Activated naive CD8-positive, alpha-beta T cell treated with anti-CD3 and anti-CD28 coated beads, Interleukin-2, amount 50 U/mL, for 24 hours (primary cell): ENCODE data around the gene ABL2.
"Not testable (repeated sequence)": the region's sequence is repeated elsewhere in the genome, so short reads cannot be mapped to it uniquely, and the experiment has no call there.

ENCODE experiments used
- ATAC-seq: fragments of 150-1000 bp; cut with Tn5 transposase; one replicate; pipeline ENCODE4 v1.10.0; 2021
- DNase-seq: peaks from one replicate; pipeline ENCODE4 v3.0.0; 2021
- H3K27ac Mint-ChIP-seq: one replicate; pipeline ENCODE4 v1.8.0; 2021; ENCODE audit warnings: mild to moderate bottlenecking, mixed read lengths
- H3K27me3 Mint-ChIP-seq: one replicate; pipeline ENCODE4 v1.8.0; 2021; ENCODE audit warnings: mixed read lengths
- H3K36me3 Mint-ChIP-seq: one replicate; pipeline ENCODE4 v1.8.0; 2021; ENCODE audit warnings: low read depth, mixed read lengths
- H3K4me1 Mint-ChIP-seq: one replicate; pipeline ENCODE4 v1.8.0; 2021; ENCODE audit warnings: mixed read lengths
- H3K4me3 Mint-ChIP-seq: one replicate; pipeline ENCODE4 v1.8.0; 2021; ENCODE audit warnings: mild to moderate bottlenecking, moderate library complexity, mixed read lengths
- H3K9me3 Mint-ChIP-seq: one replicate; pipeline ENCODE4 v1.8.0; 2021; ENCODE audit warnings: mixed read lengths

ABL2 gene

GRCh38 chr1:179229214-179230140 is at the start of gene ABL2:
Gene ABL2 (minus strand): TSS chr1:179229677. CDS start chr1:179229397, 280 bp downstream.
- peak; percentile 68 for ATAC-seq
- peak within 1 kb of the TSS; percentile 82 for H3K4me3 Mint-ChIP-seq
- DNase-seq: peak; percentile 53
- H3K9me3 Mint-ChIP-seq: no peaks in the 10 kb centered on the region
- peaks cover 7% of the 10 kb centered on the region for H3K36me3 Mint-ChIP-seq
- no peaks in the 10 kb centered on the region for H3K27me3 Mint-ChIP-seq
- H3K4me1 Mint-ChIP-seq: peaks cover 30% of the 10 kb centered on the region
- H3K27ac Mint-ChIP-seq: peak within 1 kb of the TSS; percentile 88

- peaks cover 1% of the 10 kb centered on the region for H3K36me3 Mint-ChIP-seq
- H3K27me3 Mint-ChIP-seq: no peaks in the 10 kb centered on the region
- H3K4me1 Mint-ChIP-seq: no peaks in the 10 kb centered on the region
- H3K4me3 Mint-ChIP-seq: no peak overlapping the region
- no peak overlapping the region for H3K27ac Mint-ChIP-seq
- DNase-seq (no peak), ATAC-seq (no peak)
- peaks cover 8% of the 10 kb centered on the region for H3K9me3 Mint-ChIP-seq
These were observed 49.4 kb upstream of the ABL2 start for GRCh38 chr1:179278920-179279319.

GRCh38 chr1:179274424-179274823 is 44.9 kb upstream of the ABL2 start:
- not testable (repeated sequence) for H3K4me1 Mint-ChIP-seq, ATAC-seq, H3K27me3 Mint-ChIP-seq, H3K4me3 Mint-ChIP-seq, H3K36me3 Mint-ChIP-seq, DNase-seq, H3K27ac Mint-ChIP-seq, H3K9me3 Mint-ChIP-seq

DNA sequence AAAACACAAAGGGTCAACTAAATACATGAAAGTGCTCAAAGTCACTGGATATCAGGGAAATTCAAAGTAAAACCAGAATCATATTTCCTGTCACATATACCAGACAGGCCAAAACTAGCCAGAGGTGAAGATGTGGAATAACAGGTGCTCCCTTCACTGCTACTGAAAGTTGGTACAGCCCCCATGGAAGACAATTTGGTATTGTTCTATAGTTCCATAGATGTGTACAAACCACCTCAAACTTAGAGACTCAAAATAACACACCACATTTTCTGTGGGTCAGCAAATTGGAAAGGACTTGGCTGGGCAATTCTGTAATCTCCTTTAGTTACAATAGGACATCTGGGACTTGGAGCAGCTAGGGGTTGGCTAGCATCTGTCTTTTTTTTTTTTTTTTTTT is 39.6 kb upstream of the ABL2 start:
- Mint-ChIP-seq H3K4me3 (no peak overlapping the region), H3K9me3 (no peaks in the 10 kb centered on the region), H3K36me3 (no peaks in the 10 kb centered on the region), H3K27me3 (no peaks in the 10 kb centered on the region), H3K4me1 (no peaks in the 10 kb centered on the region), H3K27ac (no peak overlapping the region)
- ATAC-seq: no peak
- no peak for DNase-seq

DNA sequence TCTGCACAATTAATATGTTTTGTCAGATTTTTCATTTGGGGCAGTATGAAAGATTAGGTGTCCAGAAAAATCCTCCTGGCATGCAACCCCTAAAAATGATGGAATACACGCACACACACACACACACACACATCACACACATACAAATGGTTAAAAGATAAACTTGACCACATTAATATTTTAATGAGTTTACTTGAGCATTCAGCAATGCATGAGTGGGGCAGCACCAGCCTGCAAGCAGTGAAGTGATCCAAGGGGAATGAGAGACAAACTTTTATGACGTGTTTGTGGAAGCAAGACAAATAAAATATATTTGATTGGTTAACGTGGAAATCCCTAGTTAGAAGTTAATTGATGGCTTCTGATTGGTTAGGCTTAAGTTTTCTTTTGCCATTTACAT is 35.0 kb upstream of the ABL2 start:
- ATAC-seq: no peak
- no peak overlapping the region for H3K27ac Mint-ChIP-seq
- H3K27me3 Mint-ChIP-seq: no peaks in the 10 kb centered on the region
- DNase-seq: no peak
- no peaks in the 10 kb centered on the region for H3K36me3 Mint-ChIP-seq
- H3K4me1 Mint-ChIP-seq: no peaks in the 10 kb centered on the region
- H3K4me3 Mint-ChIP-seq: no peak overlapping the region
- H3K9me3 Mint-ChIP-seq: no peaks in the 10 kb centered on the region

- ATAC-seq (no peak), DNase-seq (no peak)
- no peak overlapping the region for H3K27ac Mint-ChIP-seq
- no peaks in the 10 kb centered on the region for H3K4me1 Mint-ChIP-seq
- no peak overlapping the region for H3K4me3 Mint-ChIP-seq
- H3K27me3 Mint-ChIP-seq: no peaks in the 10 kb centered on the region
- H3K36me3 Mint-ChIP-seq: no peaks in the 10 kb centered on the region
- H3K9me3 Mint-ChIP-seq: no peaks in the 10 kb centered on the region
These were observed 33.6 kb upstream of the ABL2 start for GRCh38 chr1:179263121-179263520.

GRCh38 chr1:179262183-179262582 is 32.7 kb upstream of the ABL2 start:
- DNase-seq (no peak), ATAC-seq (no peak)
- Mint-ChIP-seq H3K36me3 (no peaks in the 10 kb centered on the region), H3K27me3 (no peaks in the 10 kb centered on the region), H3K4me1 (no peaks in the 10 kb centered on the region), H3K27ac (no peak overlapping the region), H3K4me3 (no peak overlapping the region), H3K9me3 (no peaks in the 10 kb centered on the region)

DNA sequence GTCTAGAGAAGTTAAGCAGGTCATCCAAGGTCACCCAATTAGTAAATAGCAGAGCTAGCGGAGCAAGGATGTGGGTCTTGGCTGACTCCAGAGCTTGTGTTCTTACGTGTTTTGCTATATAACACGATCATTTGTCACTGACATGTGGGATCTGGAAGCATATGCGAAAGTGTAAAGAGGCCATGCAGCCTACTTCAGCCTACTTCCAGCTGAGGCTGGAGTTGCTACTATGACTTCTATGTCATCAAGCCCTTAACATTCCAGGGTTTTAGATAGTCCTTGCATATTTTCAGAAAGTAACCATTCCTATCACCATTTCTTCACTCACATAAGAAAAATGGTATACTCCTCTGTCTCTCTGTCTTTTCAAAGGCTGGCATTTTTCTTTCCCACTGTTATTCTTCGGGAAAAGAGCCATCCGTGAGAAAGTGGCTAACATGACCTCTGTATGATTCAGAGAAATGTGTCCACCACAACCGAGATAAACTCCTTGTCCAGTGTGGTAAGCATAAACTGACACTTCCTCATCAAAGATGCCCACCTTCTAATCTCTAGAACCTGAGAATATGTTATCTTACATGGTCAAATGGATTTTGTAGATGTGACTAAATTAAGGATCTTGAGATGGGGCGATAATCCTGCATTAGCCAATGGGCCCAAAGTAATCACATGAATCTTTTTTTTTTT is 24.0 kb upstream of the ABL2 start:
- H3K27ac Mint-ChIP-seq: no peak overlapping the region
- no peaks in the 10 kb centered on the region for H3K36me3 Mint-ChIP-seq
- no peak for DNase-seq
- H3K4me1 Mint-ChIP-seq: no peaks in the 10 kb centered on the region
- H3K4me3 Mint-ChIP-seq: no peak overlapping the region
- H3K27me3 Mint-ChIP-seq: no peaks in the 10 kb centered on the region
- ATAC-seq: no peak
- H3K9me3 Mint-ChIP-seq: no peaks in the 10 kb centered on the region

DNA sequence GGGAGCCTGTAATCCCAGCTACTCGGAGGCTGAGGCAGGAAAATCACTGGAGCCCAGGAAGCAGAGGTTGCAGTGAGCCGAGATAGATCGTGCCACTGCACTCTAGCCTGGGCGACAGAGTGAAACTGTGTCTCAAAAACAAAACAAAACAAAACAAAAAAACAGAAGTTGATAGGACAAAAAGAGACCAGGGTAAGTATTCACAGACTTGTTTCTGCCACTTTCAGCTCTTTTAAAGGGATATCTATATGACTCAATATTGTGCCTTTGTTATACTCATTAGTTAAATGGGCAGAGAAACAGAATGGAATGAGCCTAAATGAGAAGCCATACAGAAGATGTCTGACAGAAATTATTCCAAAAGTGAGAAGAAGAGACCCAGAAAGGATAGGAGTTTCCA is 23.1 kb upstream of the ABL2 start:
- no peak overlapping the region for H3K4me3 Mint-ChIP-seq
- no peaks in the 10 kb centered on the region for H3K36me3 Mint-ChIP-seq
- no peak for DNase-seq
- H3K4me1 Mint-ChIP-seq: no peaks in the 10 kb centered on the region
- ATAC-seq: no peak
- no peaks in the 10 kb centered on the region for H3K27me3 Mint-ChIP-seq
- H3K9me3 Mint-ChIP-seq: no peaks in the 10 kb centered on the region
- H3K27ac Mint-ChIP-seq: no peak overlapping the region

DNA sequence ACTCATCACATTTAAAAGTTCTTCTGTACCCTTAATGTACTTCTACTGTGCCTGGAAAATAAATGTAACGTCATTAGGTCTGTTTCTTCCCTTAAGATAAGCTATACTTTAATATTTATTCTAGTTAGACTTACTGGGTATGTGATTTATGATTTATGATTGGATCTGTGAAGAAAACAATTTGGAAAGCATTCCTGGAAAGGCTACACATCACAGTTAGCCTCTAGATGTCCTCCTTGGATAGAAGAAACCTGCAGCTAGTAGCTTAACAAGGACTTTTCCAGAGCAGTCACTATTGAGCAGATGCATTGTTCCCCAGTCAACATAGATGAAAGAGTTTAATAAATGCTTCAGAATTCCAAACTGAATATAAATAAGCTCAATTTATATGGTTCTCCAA is 22.2 kb upstream of the ABL2 start:
- no peaks in the 10 kb centered on the region for H3K4me1 Mint-ChIP-seq
- ATAC-seq (no peak), DNase-seq (no peak)
- H3K27ac Mint-ChIP-seq: no peak overlapping the region
- no peaks in the 10 kb centered on the region for H3K27me3 Mint-ChIP-seq
- no peak overlapping the region for H3K4me3 Mint-ChIP-seq
- H3K9me3 Mint-ChIP-seq: no peaks in the 10 kb centered on the region
- no peaks in the 10 kb centered on the region for H3K36me3 Mint-ChIP-seq

DNA sequence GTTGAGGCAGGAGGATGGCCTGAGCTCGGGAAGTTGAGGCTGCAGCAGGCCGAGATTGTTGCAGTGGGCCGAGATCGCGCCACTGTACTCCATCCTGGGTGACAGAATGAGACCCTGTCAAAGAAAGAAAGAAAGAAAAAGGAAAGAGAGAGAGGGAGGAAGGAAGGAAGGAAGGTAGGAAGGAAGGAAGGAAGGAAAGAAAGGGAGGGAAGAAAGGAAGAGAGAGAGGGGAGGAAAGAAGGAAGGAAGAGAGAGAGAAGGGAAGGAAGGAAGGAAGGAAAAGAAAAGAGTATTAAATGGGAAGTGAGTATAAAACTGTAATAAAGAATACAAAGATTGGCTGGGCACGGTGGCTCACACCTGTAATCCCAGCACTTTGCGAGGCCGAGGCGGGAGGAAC is 18.4 kb upstream of the ABL2 start:
- Mint-ChIP-seq H3K9me3 (no peaks in the 10 kb centered on the region), H3K27me3 (no peaks in the 10 kb centered on the region), H3K27ac (no peak overlapping the region), H3K36me3 (no peaks in the 10 kb centered on the region), H3K4me3 (no peak overlapping the region), H3K4me1 (no peaks in the 10 kb centered on the region)
- DNase-seq (no peak), ATAC-seq (no peak)

- not testable (repeated sequence) for H3K4me3 Mint-ChIP-seq, H3K4me1 Mint-ChIP-seq, H3K9me3 Mint-ChIP-seq, H3K36me3 Mint-ChIP-seq, DNase-seq, ATAC-seq, H3K27me3 Mint-ChIP-seq, H3K27ac Mint-ChIP-seq
These were observed 15.9 kb upstream of the ABL2 start for GRCh38 chr1:179245426-179245825.

DNA sequence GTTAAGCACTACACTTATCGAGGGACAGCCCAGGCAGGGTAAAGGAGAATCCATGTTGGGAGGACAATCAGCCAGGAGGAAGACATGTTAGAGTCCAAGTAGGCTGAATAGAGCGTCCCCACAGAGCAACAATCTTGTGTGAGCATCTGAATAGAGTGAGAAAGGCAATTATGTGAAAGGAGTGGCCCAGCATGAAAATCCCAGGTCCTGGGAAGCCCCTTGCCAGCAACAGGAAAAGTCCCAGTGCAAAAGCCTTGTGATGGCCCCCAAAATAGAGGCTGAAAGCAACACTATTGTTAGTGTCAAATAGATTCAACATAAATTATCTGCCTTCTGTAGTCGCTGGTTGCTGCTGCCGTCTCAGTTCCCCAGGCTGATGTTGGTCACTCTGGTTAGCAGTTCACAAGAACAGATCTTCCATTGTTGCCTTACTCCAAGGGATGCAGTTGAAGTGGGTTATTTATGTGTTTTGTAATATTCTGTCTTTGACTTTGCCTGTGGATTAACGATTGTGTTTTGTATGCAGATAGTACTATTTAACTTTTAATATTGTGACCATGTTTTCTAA is 12.1 kb upstream of the ABL2 start:
- no peak overlapping the region for H3K4me3 Mint-ChIP-seq
- H3K9me3 Mint-ChIP-seq: no peaks in the 10 kb centered on the region
- H3K4me1 Mint-ChIP-seq: no peaks in the 10 kb centered on the region
- H3K27ac Mint-ChIP-seq: no peak overlapping the region
- no peak for ATAC-seq
- no peak for DNase-seq
- H3K27me3 Mint-ChIP-seq: no peaks in the 10 kb centered on the region
- no peaks in the 10 kb centered on the region for H3K36me3 Mint-ChIP-seq

DNA sequence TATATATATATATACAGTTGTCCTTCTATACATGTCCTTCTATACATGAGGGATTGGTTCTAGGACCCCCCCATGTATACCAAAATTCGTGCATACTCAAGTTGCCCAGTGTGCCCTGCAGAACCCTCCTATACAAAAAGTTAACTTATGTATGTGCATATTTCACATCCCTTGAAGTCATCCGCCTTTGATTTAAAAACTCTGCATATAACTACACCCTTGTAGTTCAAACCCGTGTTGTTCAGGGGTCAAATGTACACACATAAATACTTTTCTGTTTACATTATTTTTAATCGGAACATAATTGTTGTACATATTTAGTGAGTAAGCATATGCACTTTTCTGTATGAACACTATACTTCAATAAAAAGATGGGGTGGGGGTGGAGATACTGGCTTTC is 7.7 kb upstream of the ABL2 start:
- Mint-ChIP-seq H3K27ac (no peak overlapping the region), H3K27me3 (no peaks in the 10 kb centered on the region), H3K36me3 (no peaks in the 10 kb centered on the region), H3K4me3 (no peak overlapping the region), H3K9me3 (no peaks in the 10 kb centered on the region), H3K4me1 (no peaks in the 10 kb centered on the region)
- no peak for ATAC-seq
- DNase-seq: no peak

DNA sequence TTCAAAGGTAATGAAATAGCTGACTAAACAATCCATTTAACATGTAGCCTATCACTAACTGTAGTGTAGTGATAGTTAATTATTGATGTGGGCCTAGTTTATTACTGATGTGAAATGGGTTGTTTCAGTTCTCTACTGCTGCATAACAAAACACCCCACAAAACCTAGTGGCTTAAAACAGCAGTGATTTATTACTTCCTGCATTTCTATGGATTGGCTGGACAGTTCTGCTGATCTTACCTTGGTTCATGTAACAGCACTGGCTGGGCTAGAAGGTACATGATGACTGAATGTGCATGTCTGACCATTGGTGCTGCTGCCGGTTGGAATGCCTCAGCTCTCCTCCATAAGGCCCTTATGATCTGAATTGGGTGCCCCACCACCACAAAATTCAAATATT is 5.4 kb upstream of the ABL2 start:
- Mint-ChIP-seq H3K9me3 (no peaks in the 10 kb centered on the region), H3K36me3 (no peaks in the 10 kb centered on the region), H3K27me3 (no peaks in the 10 kb centered on the region), H3K4me1 (peaks cover 5% of the 10 kb centered on the region), H3K27ac (no peak overlapping the region), H3K4me3 (no peak overlapping the region)
- ATAC-seq (no peak), DNase-seq (no peak)
